H9 (cell line): Measurements from ENCODE around the gene THBS3. TPM values are rescaled to one million over a fixed set of nuclear protein-coding genes. Genes with fewer than 3 reads are reported as not detected.

ENCODE experiments used
- DNase-seq: peaks from one replicate; pipeline ENCODE4 v3.0.0-alpha.2; 2017
- H2AFZ ChIP-seq: one replicate; pipeline ENCODE4 v1.6.1; 2013; ENCODE audit warnings: mild to moderate bottlenecking, low read length, control low read depth, moderate library complexity
- H2AK5ac ChIP-seq: 2 replicates; pipeline ENCODE4 v1.6.1; 2013; ENCODE audit warnings: low read length, control low read depth, mixed read lengths; ENCODE audit not compliant: insufficient read length
- H2BK120ac ChIP-seq: one replicate; pipeline ENCODE4 v1.6.1; 2013; ENCODE audit warnings: low read depth, mild to moderate bottlenecking, low read length, control low read depth, inconsistent platforms; ENCODE audit not compliant: poor library complexity, severe bottlenecking
- H2BK12ac ChIP-seq: 2 replicates; pipeline ENCODE4 v1.6.1; 2013; ENCODE audit warnings: low read length, control low read depth, mixed read lengths, low read depth; ENCODE audit not compliant: insufficient read length
- H2BK15ac ChIP-seq: 2 replicates; pipeline ENCODE4 v1.6.1; 2013; ENCODE audit warnings: low read depth, low read length, control low read depth
- H2BK20ac ChIP-seq: one replicate; pipeline ENCODE4 v1.6.1; 2013; ENCODE audit warnings: low read depth, mild to moderate bottlenecking, low read length, control low read depth, inconsistent platforms; ENCODE audit not compliant: poor library complexity, severe bottlenecking
- H2BK5ac ChIP-seq: 2 replicates; pipeline ENCODE4 v1.6.1; 2013; ENCODE audit warnings: low read length, control low read depth, mixed read lengths; ENCODE audit not compliant: insufficient read length
- H3K14ac ChIP-seq: 2 replicates; pipeline ENCODE4 v1.6.1; 2013; ENCODE audit warnings: low read length, control low read depth; ENCODE audit not compliant: insufficient read depth
- H3K18ac ChIP-seq: 2 replicates; pipeline ENCODE4 v1.6.1; 2013; ENCODE audit warnings: low read depth, mild to moderate bottlenecking, mixed read lengths, low read length, control low read depth; ENCODE audit not compliant: insufficient read length
- H3K23ac ChIP-seq: 2 replicates; pipeline ENCODE4 v1.6.1; 2013; ENCODE audit warnings: low read length, control low read depth, mixed read lengths, low read depth; ENCODE audit not compliant: insufficient read length
- H3K23me2 ChIP-seq: 2 replicates; pipeline ENCODE4 v1.6.1; 2013; ENCODE audit warnings: low read depth, mild to moderate bottlenecking, mixed read lengths, low read length, control low read depth; ENCODE audit not compliant: insufficient read length, poor library complexity, severe bottlenecking
- H3K27ac ChIP-seq: 2 replicates; pipeline ENCODE4 v1.5.1; 2013; ENCODE audit warnings: low read length, control low read depth, mixed read lengths, low read depth; ENCODE audit not compliant: insufficient read length
- H3K27me3 ChIP-seq: 2 replicates; pipeline ENCODE4 v1.6.1; 2013; ENCODE audit warnings: low read length, control low read depth, inconsistent platforms; ENCODE audit not compliant: insufficient read depth
- H3K4ac ChIP-seq: 2 replicates; pipeline ENCODE4 v1.6.1; 2013; ENCODE audit warnings: low read depth, mild to moderate bottlenecking, control low read depth, inconsistent platforms, low read length, moderate library complexity
- H3K4me1 ChIP-seq: 2 replicates; pipeline ENCODE4 v1.6.1; 2013; ENCODE audit warnings: low read length, control low read depth, inconsistent platforms; ENCODE audit not compliant: insufficient read depth
- H3K4me2 ChIP-seq: 2 replicates; pipeline ENCODE4 v1.6.1; 2013; ENCODE audit warnings: low read length, control low read depth, mixed read lengths; ENCODE audit not compliant: insufficient read length, insufficient read depth
- H3K56ac ChIP-seq: 2 replicates; pipeline ENCODE4 v1.6.1; 2013; ENCODE audit warnings: low read depth, mild to moderate bottlenecking, mixed read lengths, low read length, control low read depth; ENCODE audit not compliant: insufficient read length
- H3K79me1 ChIP-seq: 2 replicates; pipeline ENCODE4 v1.6.1; 2013; ENCODE audit warnings: low read depth, mild to moderate bottlenecking, moderate library complexity, low read length, control low read depth, inconsistent platforms; ENCODE audit not compliant: insufficient read depth, poor library complexity, severe bottlenecking
- H3K79me2 ChIP-seq: 2 replicates; pipeline ENCODE4 v1.6.1; 2013; ENCODE audit warnings: low read length, control low read depth, inconsistent platforms; ENCODE audit not compliant: insufficient read depth
- H3K9ac ChIP-seq: 2 replicates; pipeline ENCODE4 v1.6.1; 2013; ENCODE audit warnings: low read length, control low read depth, mixed read lengths; ENCODE audit not compliant: insufficient read length; ENCODE audit errors: extremely low read depth
- H3K9me3 ChIP-seq: one replicate; pipeline ENCODE4 v1.6.1; 2013; ENCODE audit warnings: low read depth, low read length, inconsistent platforms; ENCODE audit not compliant: control insufficient read depth
- H3T11ph ChIP-seq: one replicate; pipeline ENCODE4 v1.6.1; 2013; ENCODE audit warnings: mild to moderate bottlenecking, low read length, control low read depth, inconsistent platforms
- H4K20me1 ChIP-seq: one replicate; pipeline ENCODE4 v1.6.1; 2013; ENCODE audit not compliant: control insufficient read depth, insufficient read length, insufficient read depth
- H4K5ac ChIP-seq: 2 replicates; pipeline ENCODE4 v1.6.1; 2013; ENCODE audit warnings: low read depth, mild to moderate bottlenecking, mixed read lengths, low read length, control low read depth; ENCODE audit not compliant: insufficient read length
- H4K8ac ChIP-seq: replicated peaks from 2 replicates; pipeline ENCODE4 v1.6.1; 2013; ENCODE audit warnings: low read length, control low read depth, mixed read lengths, low read depth; ENCODE audit not compliant: insufficient read length
- H4K91ac ChIP-seq: 2 replicates; pipeline ENCODE4 v1.6.1; 2013; ENCODE audit warnings: low read depth, mild to moderate bottlenecking, moderate library complexity, mixed read lengths, low read length, control low read depth; ENCODE audit not compliant: insufficient read length
- H3K27ac Mint-ChIP-seq, 3 experiments: 2 replicates in 2 of 3; 3 replicates in 1 of 3; pipeline ENCODE4 v1.8.0; 2020 to 2021; ENCODE audit warnings: mixed read lengths in 3 of 3, mild to moderate bottlenecking in 1 of 3, moderate library complexity in 1 of 3
- H3K27me3 Mint-ChIP-seq: 2 replicates; pipeline ENCODE4 v1.8.0; 2021; ENCODE audit warnings: low read depth, mild to moderate bottlenecking, moderate library complexity, mixed read lengths
- H3K36me3 Mint-ChIP-seq, 3 experiments: 2 replicates in 2 of 3; 3 replicates in 1 of 3; pipeline ENCODE4 v1.8.0; 2020 to 2021; ENCODE audit warnings: low read depth in 3 of 3, mixed read lengths in 3 of 3; ENCODE audit not compliant: insufficient read depth in 1 of 3
- H3K4me1 Mint-ChIP-seq, 2 experiments: 2 replicates each; pipeline ENCODE4 v1.8.0; 2020; ENCODE audit warnings: mixed read lengths in 2 of 2
- H3K4me3 Mint-ChIP-seq, 2 experiments: 2 replicates in 1 of 2; 3 replicates in 1 of 2; pipeline ENCODE4 v1.8.0; 2020 to 2021; ENCODE audit warnings: mild to moderate bottlenecking in 2 of 2, mixed read lengths in 2 of 2, moderate library complexity in 1 of 2
- H3K9me3 Mint-ChIP-seq, 2 experiments: 2 replicates in 1 of 2; 3 replicates in 1 of 2; pipeline ENCODE4 v1.8.0; 2020; ENCODE audit warnings: mild to moderate bottlenecking in 2 of 2, mixed read lengths in 2 of 2, moderate library complexity in 1 of 2
- CTCF ChIP-seq: fragments of 200-600 bp; sonication (generic); conservative IDR thresholded peaks from 3 replicates; pipeline ENCODE4 v1.8.0; 2021; ENCODE audit warnings: antibody characterized with exemption, mild to moderate bottlenecking
- WGBS: extraction: QIAGEN DNeasy Blood & Tissue Kit; methylation state at CpG from one replicate; pipeline ENCODE4 v1.1.7; 2013; ENCODE audit warnings: missing lambda C conversion rate, low lambda C conversion rate, mixed read lengths; ENCODE audit not compliant: insufficient read length; ENCODE audit errors: extremely low coverage; 5-methylcytosine and 5-hydroxymethylcytosine counted together
- total RNA-seq: library from RNA; stranded (reverse); gene quantifications from 2 replicates; pipeline ENCODE4 v1.2.1, GENCODE V29; 2021

The THBS3 gene
- total RNA-seq, 1 experiment from 2014 or later, result 5.9 TPM

- Histone ChIP-seq H3K9ac (no peak overlapping the region), H2AK5ac (no peak overlapping the region), H3K14ac (no peak overlapping the region), H2BK20ac (no peak overlapping the region), H4K91ac (no peak overlapping the region), H3K4ac (no peak overlapping the region), H3K27ac (no peak overlapping the region), H3K4me1 (peaks cover 4% of the 10 kb centered on the region; the same call in 1 of the 2 replicates), H4K5ac (no peak overlapping the region), H3K4me2 (no peak overlapping the region), H3K27me3 (no peaks in the 10 kb centered on the region), H4K8ac (no peak overlapping the region), H4K20me1 (no peaks in the 10 kb centered on the region), H3K23ac (no peak overlapping the region), H2BK15ac (no peak overlapping the region), H3K18ac (no peak overlapping the region), H2AFZ (no peak overlapping the region), H2BK120ac (no peak overlapping the region), H3K56ac (no peak overlapping the region), H3K79me1 (no peaks in the 10 kb centered on the region), H2BK12ac (no peak overlapping the region), H3T11ph (no peak overlapping the region), H2BK5ac (no peak overlapping the region), H3K79me2 (no peaks in the 10 kb centered on the region), H3K9me3 (no peaks in the 10 kb centered on the region), H3K23me2 (peaks cover 14% of the 10 kb centered on the region)
- no peak; the same call in 2 of the 3 replicates for TF ChIP-seq CTCF
- Mint-ChIP-seq H3K27me3 (peaks cover 2% of the 10 kb centered on the region; the same call in 1 of the 2 replicates), H3K4me1 (peaks cover 30 to 32% of the 10 kb centered on the region in 2 experiments), H3K27ac (no peak overlapping the region), H3K36me3 (peaks cover 6 to 25% (median 18%) of the 10 kb centered on the region in 3 experiments), H3K9me3 (no peaks in the 10 kb centered on the region), H3K4me3 (peak overlapping the region; percentile 73 to 88)
- no CpG with 5 or more reads among the region's 5 CpGs for WGBS
- DNase-seq, result no peak
Measured at GRCh38 chr1:155253208-155253607, 45.5 kb upstream of the THBS3 start.
